ENCODE measurements around the gene CRYBA1.

Gene CRYBA1

DNA sequence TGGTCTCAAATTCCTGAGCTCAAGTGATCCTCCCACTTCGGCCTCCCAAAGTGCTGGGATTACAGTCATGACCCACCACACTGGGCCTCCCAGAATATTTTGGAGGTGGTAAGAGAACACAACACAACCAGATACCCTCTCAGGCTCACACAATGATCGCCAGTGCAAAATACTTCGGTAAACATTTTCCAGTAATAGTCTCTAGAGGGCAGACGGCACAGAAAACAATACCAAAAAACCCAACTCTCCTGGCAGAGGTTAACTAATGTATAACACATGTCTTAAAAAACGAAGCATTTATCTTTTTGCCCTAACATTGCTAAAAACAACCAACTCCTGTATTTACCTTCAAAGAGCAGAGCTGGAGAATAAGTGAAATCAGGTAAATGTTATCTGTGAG lies 36.8 kb downstream of the CRYBA1 start:
- DNase-seq (ENCODE audit: low spot score): peak; percentile 32

- DNase-seq (ENCODE audit: low spot score): no peak
Observed at GRCh38 chr17:29283961-29284360, 37.3 kb downstream of the CRYBA1 start.

DNA sequence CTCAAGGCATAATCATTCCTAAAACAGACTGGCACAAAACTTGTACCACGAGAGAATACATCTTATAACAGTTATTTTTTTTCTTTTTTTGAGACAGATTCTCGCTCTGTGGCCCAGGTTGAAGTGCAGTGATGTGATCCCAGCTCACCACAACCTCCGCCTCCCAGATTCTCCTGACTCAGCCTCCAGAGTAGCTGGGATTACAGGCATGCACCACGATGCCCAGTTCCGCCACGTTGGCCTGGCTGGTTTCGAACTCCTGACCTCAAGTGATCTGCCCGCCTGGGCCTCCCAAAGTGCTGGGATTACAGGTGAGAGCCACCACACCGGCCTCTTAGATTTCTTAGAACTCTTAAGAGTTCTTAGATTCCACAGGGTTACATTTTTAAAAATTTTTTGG lies 43.2 kb downstream of the CRYBA1 start:
- no peak for DNase-seq (ENCODE audit: low spot score)

DNA sequence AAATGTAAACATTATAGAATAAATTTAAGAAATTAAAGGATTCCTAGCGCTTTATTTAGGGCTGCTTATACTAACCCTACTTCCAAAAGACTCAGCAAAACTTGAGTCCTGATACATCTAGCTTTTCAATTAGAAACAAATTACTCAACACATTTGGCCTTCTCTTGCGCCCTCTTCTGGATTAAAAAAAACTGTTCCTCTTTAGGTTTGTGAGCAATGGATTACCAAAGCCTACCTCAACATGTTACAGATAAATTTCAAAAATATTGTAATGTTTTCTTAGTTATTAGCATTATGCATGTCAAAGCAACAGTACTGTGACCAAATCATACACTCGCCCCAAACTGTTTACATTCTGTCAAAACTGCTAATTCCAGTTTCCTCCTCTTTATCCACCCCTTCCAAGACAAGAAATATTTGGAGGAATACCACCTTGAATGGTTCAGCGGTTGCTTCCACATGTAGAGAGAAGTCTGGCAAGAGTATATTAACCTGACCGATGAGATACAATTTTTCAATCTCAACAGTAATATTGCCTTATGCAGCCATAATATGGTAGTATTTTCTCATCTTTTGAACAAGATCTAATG lies 44.6 kb downstream of the CRYBA1 start:
- DNase-seq (ENCODE audit: low spot score): peak; percentile 90

DNA sequence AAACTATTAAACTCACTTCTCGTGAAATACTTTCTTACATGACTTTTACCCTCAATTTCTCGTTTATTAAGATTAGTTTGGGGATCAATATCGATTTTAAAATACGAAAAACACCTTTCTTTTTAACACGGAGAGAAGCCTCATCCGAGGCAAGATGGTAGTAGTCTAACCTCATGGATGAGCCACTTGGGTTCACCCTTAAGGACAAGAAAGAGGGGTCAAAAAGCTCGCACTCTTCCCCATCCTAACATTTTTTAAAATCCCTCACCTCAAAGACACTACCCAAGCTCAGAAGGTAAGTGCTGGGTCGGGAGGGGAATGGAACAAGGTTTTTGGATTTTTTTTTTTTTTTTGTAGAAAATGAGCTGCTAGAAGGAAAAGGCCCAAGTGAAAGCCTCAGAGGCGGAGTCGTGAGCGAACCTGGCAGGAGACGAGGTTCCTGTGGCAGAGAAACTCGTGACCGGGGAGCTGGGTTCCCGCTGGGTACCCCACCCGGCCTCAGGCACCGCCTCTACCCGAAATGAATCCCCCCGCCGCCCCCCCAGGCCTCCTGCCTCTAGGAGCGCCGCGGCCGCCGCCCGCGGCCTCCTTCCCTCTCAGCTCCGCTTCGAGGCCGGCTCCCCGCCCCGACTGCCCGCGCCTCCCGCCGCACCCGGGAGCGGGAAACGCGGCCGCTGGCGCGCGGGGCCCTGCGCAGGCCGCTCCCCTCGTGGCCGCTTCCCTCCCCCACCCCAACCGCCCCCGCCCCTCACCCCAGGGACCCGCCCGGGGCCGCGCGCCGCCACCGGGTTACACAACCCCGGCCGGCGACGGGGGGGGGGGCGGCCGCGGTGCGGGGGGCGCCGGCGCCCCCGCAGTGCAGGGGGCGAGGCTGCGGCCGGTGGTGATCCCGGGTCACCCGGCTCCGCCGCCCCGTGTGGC lies 45.7 kb downstream of the CRYBA1 start:
- peak; percentile 54 for DNase-seq (ENCODE audit: low spot score)

- peak; percentile 60 for DNase-seq (ENCODE audit: low spot score)
Observed at GRCh38 chr17:29292992-29293889, 46.6 kb downstream of the CRYBA1 start.

- peak; percentile 99 for DNase-seq (ENCODE audit: low spot score)
Observed at GRCh38 chr17:29293890-29294579, 47.4 kb downstream of the CRYBA1 start, which contains the start of gene NUFIP2. Gene NUFIP2 (minus strand): TSS chr17:29294148. CDS start chr17:29294059, 89 bp downstream.

DNA sequence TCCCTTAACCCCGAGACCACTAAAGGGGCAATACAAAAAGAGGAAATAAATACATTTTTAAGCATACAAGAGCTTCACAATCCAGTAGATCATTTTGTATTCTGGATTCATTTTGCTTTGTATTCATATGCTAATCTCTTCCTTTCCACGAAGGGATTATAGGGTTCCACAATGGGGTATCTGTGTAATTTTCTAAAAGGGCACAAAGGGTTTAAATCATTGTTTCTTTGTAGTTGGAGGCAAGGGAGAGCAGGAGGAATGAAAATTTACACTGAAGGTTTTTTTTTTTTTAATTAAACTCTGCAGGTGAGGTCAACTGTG lies 47.9 kb downstream of the CRYBA1 start:
- DNase-seq (ENCODE audit: low spot score): no peak

DNA sequence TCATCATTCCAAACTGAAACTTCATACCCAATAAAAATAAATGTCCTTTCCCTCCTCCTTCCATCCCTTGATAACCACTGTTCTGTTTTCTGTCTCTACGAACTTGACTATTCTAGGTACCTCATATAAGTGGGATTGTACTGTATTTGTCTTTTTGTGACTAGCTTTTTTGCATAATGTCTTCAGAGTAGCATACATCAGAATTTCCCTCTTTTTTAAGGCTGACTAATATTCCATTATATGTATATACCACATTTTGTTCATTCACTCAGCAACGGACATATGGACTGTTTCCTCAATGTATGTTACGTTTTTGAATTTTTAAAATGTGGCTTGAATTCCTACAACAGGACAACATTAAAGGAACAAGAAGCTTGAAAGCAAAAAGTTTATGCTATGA lies 48.8 kb downstream of the CRYBA1 start:
- DNase-seq (ENCODE audit: low spot score): no peak

DNA sequence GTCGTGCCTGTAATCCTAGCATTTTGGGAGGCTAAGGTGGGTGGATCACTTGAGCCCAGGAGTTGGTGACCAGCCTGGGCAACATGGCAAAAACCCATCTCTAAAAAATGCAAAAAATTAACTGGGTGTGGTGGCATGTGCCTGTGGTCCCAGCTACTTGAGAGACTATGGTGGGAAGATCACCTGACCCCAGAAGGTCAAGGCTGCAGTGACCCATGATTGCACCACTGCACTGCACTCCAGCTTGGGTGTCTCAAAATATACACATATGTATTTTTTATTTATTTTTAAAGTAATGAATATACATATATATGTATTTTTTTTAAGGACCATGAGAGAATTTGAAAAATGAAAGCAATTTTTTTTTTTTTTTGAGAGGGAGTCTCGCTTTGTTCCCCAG lies 52.4 kb downstream of the CRYBA1 start:
- DNase-seq (ENCODE audit: low spot score): no peak

DNA sequence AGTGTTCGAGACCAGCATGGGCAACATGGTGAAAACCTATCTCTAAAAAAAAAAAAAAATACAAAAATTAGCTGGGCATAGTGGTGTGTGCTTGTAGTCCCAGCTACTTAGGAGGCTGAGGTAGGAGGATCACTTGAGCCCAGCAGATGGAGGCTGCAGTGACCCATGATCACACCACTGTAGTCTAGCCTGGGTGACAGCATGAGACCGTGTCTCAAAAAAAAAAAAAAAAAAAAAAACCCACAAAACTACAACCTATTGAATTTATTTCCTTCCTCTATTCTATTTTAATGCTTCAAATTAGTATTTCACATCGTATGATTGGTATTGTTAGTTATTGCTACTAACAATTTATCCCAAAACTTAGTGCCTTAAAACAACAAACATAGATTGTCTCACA lies 56.7 kb downstream of the CRYBA1 start:
- no peak for DNase-seq (ENCODE audit: low spot score)

Measured in RKO (cell line).